K562 (cell line): ENCODE results near the gene NF1. TPM values are rescaled to one million over a fixed set of nuclear protein-coding genes. Genes with fewer than 3 reads are reported as not detected.

ENCODE experiments used
- AFF1 ChIP-seq, 2 experiments: fragments of 450-650 bp; IDR thresholded peaks; 2 replicates each; pipeline ENCODE4 v1.6.1; 2018; ENCODE audit warnings: mild to moderate bottlenecking in 2 of 2, low read depth in 1 of 2; ENCODE audit not compliant: partially characterized antibody in 2 of 2
- CEBPZ ChIP-seq: fragments of 150-350 bp; IDR thresholded peaks from 2 replicates; pipeline ENCODE4 v1.6.1; 2014; ENCODE audit warnings: low read depth, mild to moderate bottlenecking, low read length, borderline replicate concordance
- DLX4 ChIP-seq: fragments of 250-450 bp; sonication (Bioruptor Pico); IDR thresholded peaks from 2 replicates; pipeline ENCODE4 v1.6.1; 2021; ENCODE audit warnings: mild to moderate bottlenecking
- ETV5 ChIP-seq: sonication (generic); formaldehyde crosslinking; IDR thresholded peaks from 2 replicates; pipeline ENCODE4 v1.4.0; 2020; ENCODE audit warnings: low read depth, mild to moderate bottlenecking, missing genetic modification reagents
- HDAC1 ChIP-seq, 2 experiments: fragments of 450-650 bp; IDR thresholded peaks; 2 replicates each; pipeline ENCODE4 v1.6.1; 2016 to 2017; ENCODE audit warnings: inconsistent platforms in 1 of 2, mild to moderate bottlenecking in 1 of 2, moderate library complexity in 1 of 2
- HEY1 ChIP-seq: fragments of 250-450 bp; sonication (Bioruptor Pico); IDR thresholded peaks from 2 replicates; pipeline ENCODE4 v1.5.0; 2020; ENCODE audit warnings: mild to moderate bottlenecking, moderate library complexity, borderline replicate concordance
- HMG20B ChIP-seq: fragments of 250-450 bp; sonication (Bioruptor Pico); IDR thresholded peaks from 2 replicates; pipeline ENCODE4 v1.5.0; 2021; ENCODE audit warnings: mild to moderate bottlenecking
- HNRNPLL ChIP-seq: fragments of 200-400 bp; formaldehyde crosslinking; IDR thresholded peaks from 2 replicates; pipeline ENCODE4 v1.6.1; 2017; ENCODE audit warnings: low read length, low read depth, mild to moderate bottlenecking; ENCODE audit not compliant: poor library complexity, severe bottlenecking
- SRSF9 ChIP-seq: fragments of 200-400 bp; formaldehyde crosslinking; IDR thresholded peaks from 2 replicates; pipeline ENCODE4 v1.6.1; 2017; ENCODE audit warnings: low read depth, low read length, borderline replicate concordance
- TCF15 ChIP-seq: fragments of 250-450 bp; sonication (Bioruptor Pico); IDR thresholded peaks from 2 replicates; pipeline ENCODE4 v1.8.0; 2022; ENCODE audit warnings: moderate library complexity, mild to moderate bottlenecking, inconsistent platforms
- ZNF24 ChIP-seq: fragments of 450-650 bp; IDR thresholded peaks from 2 replicates; pipeline ENCODE4 v1.6.1; 2016
- ZNF75A ChIP-seq: fragments of 450-650 bp; formaldehyde crosslinking; IDR thresholded peaks from 2 replicates; pipeline ENCODE4 v1.4.0; 2020; ENCODE audit warnings: mild to moderate bottlenecking
- ZNF764 ChIP-seq: fragments of 250-450 bp; sonication (Bioruptor Pico); IDR thresholded peaks from 2 replicates; pipeline ENCODE4 v1.4.0; 2020; ENCODE audit warnings: low read depth, mild to moderate bottlenecking, moderate library complexity
- polyA plus RNA-seq, 8 experiments: library from polyadenylated mRNA; depleted of rRNA in 4 of 8; stranded (reverse) in 5 of 8; unstranded in 3 of 8; fragments of >200 nt; fragmentation: Nextera tagmentation in 2 of 8; fragmentation: Illumina TruSeq in 1 of 8; extraction: Ambion mirVana in 2 of 8; extraction: Trizol in 1 of 8; gene quantifications; 2 replicates each; pipeline versions ENCODE4 v1.2.1 to v1.2.3, GENCODE V29; 2011 to 2014; ENCODE audit warnings: inconsistent platforms in 1 of 8, missing spikeins in 1 of 8
- total RNA-seq, 7 experiments: library from RNA; depleted of rRNA in 6 of 7; stranded (reverse); fragments of >200 nt in 6 of 7; fragmentation: Illumina TruSeq in 2 of 7; extraction: Trizol in 2 of 7; gene quantifications; 2 replicates each; pipeline versions ENCODE4 v1.2.1 to v1.2.3, GENCODE V29; 2011 to 2021; ENCODE audit warnings: low replicate concordance in 1 of 7

NF1 gene
- total and polyA plus RNA-seq, 9 of the 15 experiments (the other 6 are each of a cell fraction or from before 2014, with no cell fraction given): 3.4 to 41.9 (median 24.3) TPM

GRCh38 chr17:31308372-31309334 is 213.9 kb downstream of the NF1 start (continued):
- TF ChIP-seq CEBPZ: no peak
- no peak for TF ChIP-seq TCF15 (CRISPR knock-in tag)
- TF ChIP-seq HMG20B (CRISPR knock-in tag): no peak
- TF ChIP-seq HNRNPLL: no peak
- no peak for TF ChIP-seq DLX4
- no peak for TF ChIP-seq ZNF24
- TF ChIP-seq ETV5 (CRISPR knock-in tag): no peak
- TF ChIP-seq AFF1 (IDR thresholded peaks at IDR 0.05; ENCODE audit: low read depth in 1 of 2, partially characterized antibody in 2 of 2): no peak
- no peak for TF ChIP-seq ZNF75A (CRISPR knock-in tag)
- no peak for TF ChIP-seq SRSF9
- TF ChIP-seq HEY1 (CRISPR knock-in tag): no peak
- no peak for TF ChIP-seq ZNF764 (CRISPR knock-in tag)
- peak in 1 of 2 experiments; percentile 62; a peak in 1 of 4 replicates for TF ChIP-seq HDAC1 (IDR thresholded peaks at IDR 0.05)
